ENCODE data around the gene NELFB.

The NELFB gene

GRCh38 chr9:137228968-137229896 lies 25.9 kb upstream of the NELFB start:
- H3K4me3 ChIP-seq (ENCODE audit: low read depth, low read length), result no peak overlapping the region
- no peak for TF ChIP-seq CTCF (IDR thresholded peaks at IDR 0.05; ENCODE audit: borderline replicate concordance, insufficient read depth, low read depth, low read length)

GRCh38 chr9:137229903-137230704 lies 25.0 kb upstream of the NELFB start:
- H3K4me3 ChIP-seq (ENCODE audit: low read depth, low read length), result no peak overlapping the region
- TF ChIP-seq CTCF (IDR thresholded peaks at IDR 0.05; ENCODE audit: borderline replicate concordance, insufficient read depth, low read depth, low read length), result no peak

GRCh38 chr9:137230705-137231371 lies 24.3 kb upstream of the NELFB start, which contains the start of gene SLC34A3:
Gene SLC34A3, plus strand, starts transcription at chr9:137230901. Its CDS starts 802 bp downstream, at chr9:137231703.
- no peak within 1 kb of the TSS for H3K4me3 ChIP-seq (ENCODE audit: low read depth, low read length)
- TF ChIP-seq CTCF (IDR thresholded peaks at IDR 0.05; ENCODE audit: borderline replicate concordance, insufficient read depth, low read depth, low read length), result no peak

GRCh38 chr9:137231372-137232039 lies 23.6 kb upstream of the NELFB start:
- TF ChIP-seq CTCF (IDR thresholded peaks at IDR 0.05; ENCODE audit: borderline replicate concordance, insufficient read depth, low read depth, low read length), result no peak
- no peak overlapping the region for H3K4me3 ChIP-seq (ENCODE audit: low read depth, low read length)

GRCh38 chr9:137232101-137232500 lies 23.0 kb upstream of the NELFB start:
- H3K4me3 ChIP-seq (ENCODE audit: low read depth, low read length), result no peak overlapping the region
- no peak for TF ChIP-seq CTCF (IDR thresholded peaks at IDR 0.05; ENCODE audit: borderline replicate concordance, insufficient read depth, low read depth, low read length)

- TF ChIP-seq CTCF (IDR thresholded peaks at IDR 0.05; ENCODE audit: borderline replicate concordance, insufficient read depth, low read depth, low read length), result no peak
- no peak overlapping the region for H3K4me3 ChIP-seq (ENCODE audit: low read depth, low read length)
Measured at GRCh38 chr9:137232510-137232909, 22.6 kb upstream of the NELFB start.

Measured in GM12875 (cell line).